HPDE6-E6E7 (cell line): Measurements from ENCODE around the gene PYDC2.
"Not testable (repeated sequence)": the region's sequence is repeated elsewhere in the genome, so short reads cannot be mapped to it uniquely, and the experiment has no call there.

Source experiments
- DNase-seq: peaks from one replicate; pipeline ENCODE4 v3.0.0; 2011; ENCODE audit warnings: missing footprints; ENCODE audit errors: extremely low spot score

Gene PYDC2

DNA sequence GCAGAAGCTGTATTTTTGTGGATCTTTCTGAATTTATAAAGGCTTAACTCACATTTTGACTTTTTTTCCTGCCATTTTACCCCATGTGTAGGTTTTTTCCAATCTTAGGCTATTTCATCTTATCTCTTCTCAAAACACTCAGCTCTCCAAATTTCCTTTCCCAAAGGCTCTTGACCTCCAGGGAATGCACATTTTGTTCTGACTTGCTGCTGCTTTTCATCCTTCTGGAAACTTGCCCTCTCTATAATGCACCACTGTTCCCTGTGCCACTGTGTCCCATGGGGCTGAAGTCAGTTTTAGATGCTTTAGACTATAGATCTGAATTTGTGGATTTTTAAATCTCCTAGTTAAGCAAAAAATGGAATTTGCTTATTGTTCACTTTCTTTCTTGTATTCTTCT lies 9.1 kb downstream of the PYDC2 start:
- no peak for DNase-seq

DNA sequence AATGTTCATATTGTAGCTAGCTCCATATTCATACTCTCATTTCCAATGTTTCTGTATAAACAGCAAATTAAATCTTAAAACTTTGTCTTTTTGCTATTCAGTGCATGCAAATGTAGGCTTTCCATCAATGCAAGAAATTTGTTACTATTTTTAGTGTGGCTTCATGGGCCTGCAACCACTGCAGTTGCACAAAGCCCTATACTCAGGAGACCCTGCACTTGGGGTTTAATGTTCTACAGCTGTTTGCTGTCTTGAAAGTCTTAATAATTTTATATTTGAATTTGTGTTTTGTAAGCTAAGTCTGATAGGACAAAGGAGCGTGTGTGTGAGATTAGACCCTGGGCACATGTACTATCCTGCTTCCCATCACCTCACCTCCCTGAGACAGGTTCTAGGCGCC lies 9.6 kb downstream of the PYDC2 start:
- DNase-seq = no peak

DNA sequence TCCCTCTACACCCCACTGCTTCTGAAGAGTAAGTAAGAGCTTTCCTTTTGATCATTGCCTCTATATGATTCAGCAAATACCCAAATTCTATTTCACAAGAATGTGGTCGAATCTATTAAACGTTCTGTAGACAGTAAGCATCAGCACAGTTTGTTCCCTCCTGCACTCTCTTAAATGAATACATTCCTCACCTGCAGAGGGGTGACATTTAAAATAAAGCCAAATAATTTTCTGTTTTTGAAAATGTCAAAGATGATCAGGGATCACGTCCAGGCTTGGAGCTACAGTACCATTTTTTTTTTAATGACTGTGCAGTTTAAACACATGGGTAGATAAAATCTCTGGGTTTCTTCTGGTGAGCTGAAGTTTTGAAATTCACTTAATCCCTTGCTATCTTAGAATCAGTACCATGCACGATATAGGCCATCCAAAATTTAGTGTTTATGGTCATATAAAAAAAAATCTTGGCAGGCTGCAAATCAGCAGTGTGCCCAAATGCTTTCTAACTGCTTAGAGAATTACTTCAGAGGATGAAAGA lies 12.8 kb downstream of the PYDC2 start:
- DNase-seq = no peak

DNA sequence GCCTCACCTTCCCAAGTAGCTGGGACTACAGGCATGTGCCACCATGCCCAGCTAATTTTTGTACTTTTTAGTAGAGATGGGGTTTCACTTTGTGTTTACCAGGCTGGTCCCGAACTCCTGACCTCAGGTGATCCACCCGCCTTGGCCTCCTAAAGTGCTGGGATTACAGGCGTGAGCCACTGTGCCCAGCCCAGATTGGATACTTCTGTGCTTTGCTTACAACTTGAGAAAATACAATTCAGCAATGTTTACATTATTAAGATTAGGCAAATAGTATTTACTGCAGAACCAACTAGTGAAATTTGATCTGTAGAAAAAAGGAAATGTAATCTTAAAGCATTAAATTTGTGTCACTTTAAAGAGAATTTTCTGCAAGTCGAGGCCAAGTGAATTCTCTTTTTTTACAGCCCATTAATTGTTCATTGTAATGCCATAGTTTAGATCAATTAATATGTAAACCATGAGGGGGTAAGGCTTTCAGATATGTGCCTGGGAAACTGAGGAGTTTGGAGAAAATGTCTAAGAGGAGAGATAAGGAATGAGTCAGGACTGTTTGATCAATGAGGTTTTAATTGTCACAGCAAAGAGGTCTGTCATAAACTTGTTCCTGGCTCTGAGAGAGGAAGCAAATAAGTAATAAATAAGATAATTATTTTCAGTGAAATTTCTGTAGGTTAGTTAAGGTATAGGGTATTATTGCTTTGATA lies 15.3 kb downstream of the PYDC2 start:
- DNase-seq = no peak

DNA sequence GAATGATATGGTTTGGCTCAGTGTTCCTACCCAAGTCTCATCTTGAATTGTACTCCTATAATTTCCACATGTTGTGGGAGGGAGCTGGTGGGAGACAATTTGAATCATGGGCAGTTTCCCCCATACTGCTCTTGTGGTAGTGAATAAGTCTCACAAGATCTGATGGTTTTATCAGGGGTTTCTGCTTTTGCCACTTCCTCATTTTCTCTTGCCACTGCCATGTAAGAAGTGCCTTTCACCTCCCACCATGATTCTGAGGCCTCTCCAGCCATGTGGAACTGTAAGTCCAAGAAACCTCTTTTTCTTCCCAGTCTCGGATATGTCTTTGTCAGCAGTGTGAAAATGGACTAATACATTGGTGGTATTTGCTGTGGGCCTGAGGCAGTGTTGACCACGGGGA lies 23.0 kb downstream of the PYDC2 start:
- DNase-seq = not testable (repeated sequence)

DNA sequence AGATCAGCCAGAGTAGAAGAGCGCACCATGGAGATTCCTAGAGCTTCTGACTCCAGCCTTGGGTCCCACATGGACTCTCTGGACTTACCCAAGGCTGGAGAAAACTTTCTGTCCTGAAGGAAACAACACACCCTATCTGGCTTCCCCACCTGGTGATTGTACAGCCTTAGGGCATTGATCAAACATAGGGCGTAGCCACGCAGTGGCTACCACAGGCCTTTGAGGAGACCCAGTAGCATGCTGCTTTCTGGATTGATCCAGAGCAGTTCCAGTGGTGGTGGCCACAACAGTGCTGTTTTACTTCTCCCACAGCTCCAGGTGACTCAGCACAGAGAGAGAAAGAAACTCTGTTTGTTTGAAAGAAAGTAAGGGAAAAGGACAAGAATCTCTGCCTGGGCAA lies 23.5 kb downstream of the PYDC2 start:
- DNase-seq = peak; percentile 6

DNA sequence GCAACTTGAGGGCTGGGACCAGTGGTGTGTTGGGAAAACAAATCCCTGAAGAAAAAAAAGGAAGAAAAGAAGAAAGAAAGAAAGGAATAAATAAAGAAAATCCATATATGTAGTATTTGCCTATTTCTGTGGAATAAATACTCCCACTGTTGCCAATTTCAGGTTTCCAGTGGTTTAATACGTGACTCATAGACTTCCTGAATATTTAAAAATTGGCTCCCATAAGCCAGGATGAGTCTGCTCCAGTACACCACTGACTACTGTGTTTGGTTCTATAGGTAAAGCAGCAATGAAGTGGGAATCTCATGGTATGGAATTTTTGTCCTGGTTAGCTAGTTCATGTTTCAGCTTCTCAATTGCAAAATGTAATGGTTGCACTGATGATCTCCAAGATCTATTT lies 31.6 kb downstream of the PYDC2 start:
- no peak for DNase-seq

DNA sequence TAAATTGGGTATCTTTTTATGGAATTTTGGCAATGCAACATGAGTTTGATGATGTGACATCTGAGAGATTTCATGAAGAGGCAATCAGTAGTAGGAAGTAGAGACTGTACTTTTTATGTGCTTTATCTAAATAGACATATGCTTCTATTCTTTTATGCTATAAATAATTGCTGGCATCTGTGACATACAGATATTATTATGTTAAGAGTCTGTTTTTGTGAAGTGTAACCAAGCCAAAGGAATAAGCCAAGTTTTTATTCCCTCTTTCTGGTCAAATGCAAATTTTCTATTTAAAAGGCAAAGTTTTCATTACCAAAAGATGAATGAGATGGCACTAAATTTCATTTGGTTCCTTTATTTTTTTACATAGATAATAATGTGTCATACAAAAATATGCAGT lies 32.4 kb downstream of the PYDC2 start:
- no peak for DNase-seq

DNA sequence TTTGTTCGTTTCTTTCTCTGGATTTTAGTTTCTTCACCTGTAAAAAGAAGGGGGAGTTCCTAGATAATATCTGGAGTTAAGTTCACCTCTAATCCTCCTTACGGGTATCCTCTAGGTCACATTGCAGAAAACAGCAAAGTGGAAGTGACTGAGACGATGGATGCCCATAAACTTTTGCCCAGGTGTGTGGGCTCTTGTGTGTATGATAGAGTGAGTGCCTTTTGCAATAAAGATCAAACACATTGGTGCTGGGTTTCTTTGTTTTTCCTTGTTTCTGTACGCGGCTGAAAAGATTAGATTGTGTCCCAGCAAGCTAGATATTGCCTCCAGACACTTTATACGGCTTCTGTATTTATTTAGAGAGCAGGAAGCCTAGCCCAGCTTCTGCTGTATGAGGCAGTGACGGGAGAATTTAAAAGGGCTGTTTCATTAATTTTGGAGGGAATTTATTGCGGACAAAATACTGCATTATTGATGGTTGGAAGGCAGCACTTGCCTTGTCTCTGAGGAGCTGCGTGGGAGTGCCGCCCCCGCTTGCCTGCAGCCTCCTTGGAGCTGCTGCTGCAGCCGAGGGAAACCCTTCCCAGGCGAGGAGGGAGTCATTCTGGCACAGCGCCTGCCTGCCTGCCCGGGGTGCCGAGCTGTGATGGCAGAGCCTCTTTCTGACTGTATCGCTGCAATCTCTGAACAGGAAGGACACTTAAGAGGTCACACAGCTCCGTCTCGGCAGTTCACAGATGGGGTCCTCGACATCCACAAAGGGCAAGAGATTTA lies 38.5 kb downstream of the PYDC2 start:
- DNase-seq = peak; percentile 39

DNA sequence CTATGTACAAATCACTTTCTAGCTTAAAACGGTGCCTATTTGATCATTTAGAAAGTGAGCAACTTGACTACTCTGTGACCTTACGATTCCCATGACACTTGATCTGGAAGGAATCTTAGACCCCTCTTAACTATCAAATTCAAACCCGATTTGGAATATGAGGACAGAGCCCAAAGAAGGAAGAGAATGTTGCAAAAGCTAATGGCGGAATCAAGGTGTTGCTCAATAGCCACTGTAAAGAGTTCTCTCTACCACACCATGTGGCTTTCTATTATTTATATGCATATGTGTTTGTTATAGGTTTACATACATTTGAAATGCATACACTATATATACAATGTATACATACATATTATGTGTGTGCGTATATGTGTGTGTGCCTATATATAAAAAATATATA lies 39.9 kb downstream of the PYDC2 start:
- DNase-seq = no peak

DNA sequence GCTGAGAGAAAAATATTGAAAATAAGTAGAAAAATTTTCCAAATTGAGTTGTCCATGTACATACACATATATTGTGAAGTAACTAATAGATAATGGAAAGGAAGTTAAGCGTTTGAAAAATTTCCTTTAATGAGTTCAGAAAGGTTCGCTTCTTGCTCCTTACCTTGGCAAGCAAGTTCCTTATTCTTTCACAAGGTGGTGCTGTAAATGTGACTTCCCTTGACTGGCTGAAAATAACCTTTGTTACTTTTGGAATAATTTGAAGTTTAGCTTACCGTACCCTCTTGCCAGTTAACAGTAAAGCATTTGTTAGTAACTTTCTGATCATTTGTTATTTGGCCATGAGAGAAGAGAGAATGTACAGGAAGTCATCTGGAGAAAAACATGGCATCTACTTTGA lies 41.6 kb downstream of the PYDC2 start:
- DNase-seq = peak; percentile 7

DNA sequence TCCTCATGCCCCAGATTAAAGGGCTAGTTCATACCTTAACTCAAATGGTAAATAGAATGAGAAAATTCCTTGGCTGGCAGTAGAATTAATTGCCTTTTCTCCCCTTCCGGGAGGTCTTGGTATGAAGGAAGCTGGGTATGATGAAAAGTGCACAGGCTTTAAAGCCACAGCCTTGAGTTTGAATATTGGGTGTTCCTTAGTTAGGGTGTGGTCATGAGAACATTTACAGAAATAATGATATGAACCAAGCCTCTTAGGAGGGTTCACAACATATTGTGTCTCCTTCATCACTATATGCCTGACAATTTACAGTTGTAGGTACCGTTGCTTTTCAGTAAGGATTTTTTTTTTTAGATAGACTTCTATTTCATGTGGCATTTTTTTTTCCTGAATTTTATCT lies 48.1 kb downstream of the PYDC2 start:
- DNase-seq = no peak
